NCI-H2196 (cell line): ENCODE data around the gene PSD4.

Experiments used
- DNase-seq: peaks from one replicate; lab custom pipeline; 2025; ENCODE audit not compliant: unreplicated experiment; lab: John Stamatoyannopoulos, UW

The PSD4 gene

GRCh38 chr2:113219889-113220641 is 46.3 kb downstream of the PSD4 start:
- no peak for DNase-seq

DNA sequence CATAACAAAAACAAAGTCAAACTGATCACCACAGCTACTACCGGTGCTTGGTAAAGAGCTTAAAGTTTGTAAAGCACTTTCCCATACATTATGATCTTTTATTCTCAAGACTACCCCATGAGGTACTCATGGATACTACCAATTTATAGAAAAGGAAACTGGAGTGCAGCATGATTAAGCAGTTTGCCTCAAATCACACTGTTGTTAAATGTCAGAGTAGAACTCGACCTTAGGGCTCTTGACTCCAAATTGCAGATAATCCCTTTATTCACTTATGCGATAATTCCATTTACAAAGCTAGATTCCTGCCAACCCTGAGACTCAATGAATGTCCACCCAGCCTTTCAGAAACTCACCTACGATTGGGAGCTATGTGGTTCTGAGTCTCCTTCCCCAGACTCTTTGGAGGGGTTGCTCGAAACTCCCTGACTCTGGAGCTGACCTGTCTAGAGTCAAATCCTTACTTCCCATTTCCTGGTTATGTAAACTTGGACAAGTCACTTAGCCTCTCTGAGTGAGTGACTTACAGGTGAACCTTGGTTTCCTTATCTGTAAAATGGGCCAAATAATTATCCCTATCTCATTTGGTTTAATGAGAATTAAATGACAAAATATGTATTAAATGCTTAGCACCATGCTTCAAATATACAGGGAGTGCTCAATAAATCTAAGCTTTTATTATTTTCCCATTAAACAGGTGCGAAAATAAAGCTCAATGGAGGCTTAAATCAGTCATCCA is 47.4 kb downstream of the PSD4 start:
- no peak for DNase-seq

DNA sequence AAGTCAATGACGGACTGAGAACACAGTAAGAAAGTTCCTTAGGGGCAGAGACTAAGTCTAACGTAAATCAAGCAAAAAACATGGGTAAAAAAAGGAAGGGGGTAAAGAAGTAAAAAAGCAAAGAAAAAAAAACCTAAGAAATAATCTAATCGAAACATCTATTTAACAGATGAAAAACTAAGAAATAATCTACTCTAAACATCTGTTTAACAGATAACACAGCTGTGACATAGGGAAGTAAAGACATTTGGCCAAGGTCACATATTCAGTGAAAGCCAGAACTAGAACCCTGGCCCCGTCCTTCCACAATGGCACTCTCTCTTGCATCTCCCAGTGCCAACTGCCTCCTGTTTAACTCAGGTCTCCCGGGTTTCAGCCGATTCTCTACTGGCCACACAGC is 48.1 kb downstream of the PSD4 start:
- no peak for DNase-seq

DNA sequence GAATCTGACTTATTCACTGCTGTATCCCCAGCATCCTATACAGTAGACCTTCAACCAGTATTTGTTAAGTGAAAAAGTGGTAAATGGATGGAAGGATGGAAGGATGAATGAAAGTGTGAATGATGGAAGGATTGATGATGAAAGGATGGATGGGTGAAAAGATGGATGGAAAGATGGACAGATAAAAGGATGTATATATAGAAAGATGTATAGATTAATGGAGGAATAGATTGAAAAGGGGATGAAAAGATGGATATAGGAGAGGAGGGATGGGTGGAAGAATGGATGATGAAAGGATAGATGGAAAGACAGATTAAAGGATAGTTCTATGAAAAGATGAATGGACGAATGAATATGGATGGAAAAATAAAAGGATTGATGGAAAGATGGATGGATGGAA is 50.0 kb downstream of the PSD4 start:
- DNase-seq: no peak

DNA sequence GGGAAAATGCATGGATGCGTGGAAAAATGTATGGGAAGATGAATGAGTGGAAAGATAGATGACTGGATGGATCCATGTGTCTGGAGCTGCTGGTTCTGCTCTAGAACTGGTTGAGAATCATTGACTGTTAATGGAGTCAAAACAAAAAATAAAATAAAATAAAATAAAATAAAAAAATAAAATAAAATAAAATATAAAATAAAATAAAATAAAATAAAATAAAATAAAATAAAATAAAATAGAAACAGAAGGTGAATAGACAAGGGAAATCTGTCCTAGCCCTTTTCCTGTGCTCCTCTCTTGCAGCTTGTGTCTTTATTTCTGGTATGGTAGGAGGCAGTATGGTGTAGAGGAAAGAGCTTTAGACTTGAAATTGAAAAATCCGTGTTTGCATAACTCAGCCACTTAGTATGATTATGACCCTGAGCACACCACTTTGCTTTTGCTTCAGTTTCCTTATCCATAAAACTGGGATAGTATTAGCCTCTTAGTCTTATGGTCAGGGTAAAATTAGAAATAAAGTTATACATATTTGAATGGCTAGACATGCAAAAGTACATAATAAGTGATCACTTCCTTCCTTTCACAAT is 51.0 kb downstream of the PSD4 start:
- DNase-seq: no peak

DNA sequence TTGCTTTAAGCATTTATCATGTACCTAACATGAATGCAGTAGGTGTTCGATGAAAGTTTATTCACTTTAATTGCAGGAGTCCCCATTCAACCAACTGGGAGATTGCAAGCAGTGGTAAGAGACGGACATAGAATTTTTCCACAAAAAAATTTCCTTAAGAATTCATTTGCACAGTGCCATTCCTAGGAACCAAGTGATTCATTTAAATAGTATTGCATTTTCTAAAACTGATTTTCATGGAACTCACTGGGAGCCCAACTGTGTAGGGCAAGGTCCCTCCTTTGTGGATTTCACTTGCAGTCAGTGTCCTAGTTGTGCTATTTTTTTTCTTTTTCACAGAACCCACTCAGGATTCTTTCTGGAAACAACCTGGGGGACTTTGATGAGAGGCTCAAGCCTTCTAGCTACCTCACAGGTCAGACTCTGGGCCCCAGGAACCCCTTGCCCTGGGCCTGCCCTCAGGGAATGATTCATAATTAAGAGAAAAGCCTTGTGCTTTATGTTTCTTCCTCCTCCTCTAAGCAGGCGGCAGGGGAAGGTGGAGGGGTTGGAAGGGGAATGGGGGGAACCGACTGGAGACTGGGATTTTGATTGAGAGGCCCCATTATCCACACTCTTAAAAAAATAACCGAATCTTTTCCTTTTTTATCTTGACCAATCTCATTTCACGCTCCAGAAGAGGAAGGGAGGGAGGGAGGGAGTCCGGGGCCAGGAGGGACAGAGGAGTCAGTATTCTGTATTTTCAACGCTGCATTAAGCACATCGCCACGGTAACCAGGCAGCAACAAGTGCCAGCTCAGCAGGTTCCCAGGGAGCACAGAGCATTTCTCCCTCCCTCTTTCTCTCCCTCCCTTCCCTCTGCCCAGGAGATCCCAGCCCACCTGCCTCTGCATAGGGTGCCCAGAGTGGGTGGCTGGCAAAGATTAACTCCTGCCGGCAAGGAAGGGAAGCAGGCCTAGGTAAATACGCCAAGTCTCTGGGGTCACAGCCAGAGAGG is 51.8 kb downstream of the PSD4 start:
- DNase-seq: peak; percentile 79

DNA sequence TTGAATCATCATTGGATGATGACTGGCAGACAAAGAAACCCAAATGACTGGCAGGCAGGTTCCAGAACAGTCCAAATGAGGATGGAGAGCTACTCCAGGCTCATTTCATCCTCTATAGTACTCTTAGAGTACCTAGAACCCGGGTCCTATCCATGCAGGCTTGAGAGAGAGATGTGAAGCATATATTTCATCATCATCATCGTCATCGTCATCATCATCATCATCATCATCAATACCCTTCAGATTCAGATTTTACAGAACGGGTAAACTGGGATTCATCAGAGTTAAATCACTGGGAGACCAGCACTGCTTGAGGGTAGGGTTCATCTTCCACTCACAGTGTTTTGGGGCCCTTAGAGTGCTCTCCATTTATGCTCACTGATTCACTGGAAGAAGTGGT is 52.7 kb downstream of the PSD4 start:
- no peak for DNase-seq

DNA sequence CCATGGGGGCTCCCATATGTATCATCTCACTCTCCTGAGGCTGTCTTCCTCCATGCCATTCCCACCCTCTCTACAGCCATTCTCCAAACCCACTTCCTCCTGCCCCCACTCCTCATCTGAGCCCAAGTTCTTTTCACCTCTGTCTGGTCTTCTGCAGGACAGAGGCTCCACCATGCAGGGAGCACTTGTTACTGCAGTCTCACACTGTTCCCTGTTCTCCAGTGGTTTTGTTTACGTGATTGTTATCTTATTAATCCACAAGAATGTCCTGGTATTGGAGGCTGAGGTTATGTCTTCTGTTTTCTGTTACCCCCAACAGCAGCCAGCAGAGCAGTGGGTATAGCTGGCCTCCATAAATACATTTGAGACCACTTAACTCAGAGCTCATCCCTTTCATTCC is 53.5 kb downstream of the PSD4 start:
- no peak for DNase-seq

GRCh38 chr2:113227698-113228097 is 53.9 kb downstream of the PSD4 start:
- no peak for DNase-seq

DNA sequence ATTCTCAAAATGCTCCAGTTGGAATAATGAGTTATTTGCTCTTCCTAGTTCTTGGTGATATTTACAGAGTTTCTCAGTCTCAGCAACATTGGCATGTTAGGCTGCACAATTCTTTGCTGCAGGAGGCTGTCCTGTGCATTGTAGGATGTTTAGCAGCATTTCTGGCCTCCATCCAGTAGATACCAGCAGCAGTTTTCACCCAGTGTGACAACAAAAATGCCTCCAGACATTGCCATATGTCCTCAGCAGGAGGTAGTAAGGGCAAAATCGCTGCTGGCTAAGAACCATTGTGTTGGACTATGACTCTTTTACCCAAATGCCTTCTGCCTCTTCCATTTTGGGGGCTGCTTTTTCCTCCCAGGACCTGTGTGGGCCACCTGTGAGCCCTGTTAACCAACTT is 54.6 kb downstream of the PSD4 start:
- no peak for DNase-seq

GRCh38 chr2:113228991-113229716 is 55.4 kb downstream of the PSD4 start:
- DNase-seq: no peak

DNA sequence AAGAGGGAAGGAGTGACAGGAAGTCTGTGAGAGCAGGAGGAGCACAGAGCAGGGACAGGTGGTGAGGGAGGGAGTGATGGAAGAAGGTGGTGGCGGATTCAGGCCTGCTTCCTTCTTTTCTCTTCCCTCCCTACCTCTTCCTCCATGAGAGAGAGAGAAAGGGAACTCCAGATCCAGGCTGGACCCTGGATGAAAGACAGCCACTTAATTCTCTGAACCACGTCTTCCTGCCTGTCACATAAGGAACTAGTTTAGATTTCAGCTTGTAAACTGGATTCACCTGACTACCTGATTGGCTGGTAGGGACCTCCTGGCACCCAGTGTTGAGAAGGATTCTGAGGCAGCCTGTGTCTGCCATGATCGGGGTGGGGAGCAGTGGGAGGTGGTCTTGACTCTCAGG is 56.0 kb downstream of the PSD4 start:
- no peak for DNase-seq

- no peak for DNase-seq
These were observed 56.8 kb downstream of the PSD4 start for GRCh38 chr2:113230531-113230930.

DNA sequence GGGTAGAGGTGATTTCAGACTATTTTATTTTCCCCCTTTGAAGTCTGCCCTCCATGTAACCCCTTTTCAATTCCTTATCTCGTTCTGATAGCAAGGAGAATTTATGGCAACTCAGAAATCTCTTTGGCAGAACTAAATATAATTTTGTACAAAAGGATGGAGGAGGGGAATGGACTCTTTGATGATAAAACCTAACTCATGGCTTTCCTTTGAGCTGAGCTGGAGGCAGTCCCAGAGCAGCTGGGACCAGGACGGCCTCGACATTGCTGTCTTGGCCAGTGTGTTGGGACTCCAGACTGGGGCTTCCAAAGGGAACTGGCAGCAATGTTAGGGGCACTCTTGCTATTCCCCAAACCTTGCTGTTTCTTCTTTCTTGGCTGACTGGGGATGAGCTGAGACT is 57.3 kb downstream of the PSD4 start:
- no peak for DNase-seq

DNA sequence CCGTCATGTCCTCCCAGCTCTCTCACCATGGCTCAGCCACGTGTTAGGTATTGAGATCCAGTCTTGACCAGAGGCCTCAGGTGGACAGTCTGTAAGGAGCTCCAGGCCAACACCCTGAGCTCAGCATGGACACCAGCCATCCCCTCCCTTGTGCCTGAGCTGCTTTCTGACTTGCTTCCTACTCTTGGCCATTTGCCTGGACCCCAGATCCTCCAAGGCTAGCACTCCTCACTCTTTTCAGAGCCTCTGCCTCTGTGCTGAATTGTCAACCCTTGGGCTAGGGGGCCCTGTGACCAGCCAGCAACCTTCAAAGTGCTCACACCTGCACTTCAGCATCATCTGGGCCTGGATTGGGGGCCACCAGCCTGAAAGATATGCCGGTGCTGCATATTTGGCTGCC is 58.4 kb downstream of the PSD4 start:
- DNase-seq: no peak

DNA sequence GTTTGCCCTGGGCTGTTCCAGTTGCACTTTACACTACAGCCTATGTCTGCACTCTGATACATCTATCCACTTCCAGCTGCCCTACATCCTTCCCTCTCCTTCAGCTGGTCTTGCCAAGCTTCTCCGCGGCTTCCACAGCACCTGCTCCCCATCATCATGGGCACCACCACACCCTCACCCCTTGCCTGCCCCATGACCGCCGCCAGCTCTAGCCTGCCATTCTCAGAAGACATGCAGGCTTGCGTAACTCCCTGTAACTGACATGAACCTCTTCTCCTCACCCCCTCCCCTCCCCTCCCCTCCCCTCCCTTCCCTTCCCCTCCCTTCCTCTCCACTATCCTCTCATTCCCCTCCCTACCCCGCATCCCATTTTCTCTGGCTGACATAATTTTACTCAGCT is 59.0 kb downstream of the PSD4 start:
- no peak for DNase-seq

- peak; percentile 17 for DNase-seq
These were observed 60.1 kb downstream of the PSD4 start for GRCh38 chr2:113233593-113234550.

- no peak for DNase-seq
These were observed 61.1 kb downstream of the PSD4 start for GRCh38 chr2:113234721-113235346.
